HEK293 (cell line): ENCODE data around the gene CHN2.

Experiments
- CTCF ChIA-PET: fragments of 350-600 bp; formaldehyde crosslinking; extraction: SDS; loops from one replicate; lab custom pipeline; 2021; ENCODE audit warnings: antibody characterized with exemption; lab: Yijun Ruan, JAX
- POLR2A ChIA-PET: fragments of 300-600 bp; formaldehyde crosslinking; extraction: SDS; loops from one replicate; lab custom pipeline; 2020; ENCODE audit warnings: antibody characterized with exemption, inconsistent platforms; lab: Yijun Ruan, JAX
- H3K27ac ChIP-seq: fragments of 200-500 bp; sonication (Bioruptor generic); 2 replicates; pipeline ENCODE4 v1.5.1; 2014; ENCODE audit warnings: low read depth, low read length, control low read depth, inconsistent platforms; ENCODE audit errors: extremely low read depth
- H3K36me3 ChIP-seq, 2 experiments: fragments of 200-500 bp in 1 of 2; sonication (Bioruptor generic) in 1 of 2; 1 replicate in 1 of 2; 2 replicates in 1 of 2; pipeline ENCODE4 v1.5.1; 2014 to 2017; ENCODE audit warnings: inconsistent platforms in 2 of 2, low read length in 2 of 2; ENCODE audit not compliant: control insufficient read depth in 2 of 2, insufficient read depth in 1 of 2
- H3K4me1 ChIP-seq: fragments of 200-500 bp; sonication (Bioruptor generic); 2 replicates; pipeline ENCODE4 v1.5.1; 2014; ENCODE audit warnings: mild to moderate bottlenecking, low read length, inconsistent platforms; ENCODE audit not compliant: control insufficient read depth, insufficient read depth
- H3K4me3 ChIP-seq: 2 replicates; pipeline ENCODE4 v1.5.1; 2011; ENCODE audit warnings: low read depth, mild to moderate bottlenecking, control low read depth, low read length, moderate library complexity
- H3K9me3 ChIP-seq: fragments of 200-500 bp; sonication (Bioruptor generic); 2 replicates; pipeline ENCODE4 v1.5.1; 2014; ENCODE audit warnings: low read depth, low read length, inconsistent platforms; ENCODE audit not compliant: control insufficient read depth, insufficient read depth
- BCL11B ChIP-seq: fragments of 450-650 bp; formaldehyde crosslinking; IDR thresholded peaks from 2 replicates; pipeline ENCODE4 v1.5.1; 2016; ENCODE audit warnings: low read depth, missing biosample characterization, missing genetic modification characterization
- GLIS1 ChIP-seq: fragments of 450-650 bp; formaldehyde crosslinking; IDR thresholded peaks from 2 replicates; pipeline ENCODE4 v1.5.1; 2016; ENCODE audit warnings: missing biosample characterization, missing genetic modification characterization
- KLF10 ChIP-seq: fragments of 450-650 bp; IDR thresholded peaks from 2 replicates; pipeline ENCODE4 v1.5.1; 2018; ENCODE audit warnings: missing biosample characterization, mild to moderate bottlenecking, missing genetic modification characterization
- SCRT2 ChIP-seq: fragments of 450-650 bp; formaldehyde crosslinking; IDR thresholded peaks from 2 replicates; pipeline ENCODE4 v1.5.1; 2016; ENCODE audit warnings: missing biosample characterization, missing genetic modification characterization
- TCF7L2 ChIP-seq: IDR thresholded peaks from 2 replicates; pipeline ENCODE4 v1.6.1; 2011; ENCODE audit warnings: low read depth, mild to moderate bottlenecking, inconsistent platforms, low read length, moderate library complexity, borderline replicate concordance
- YY1 ChIP-seq: fragments of 450-650 bp; formaldehyde crosslinking; IDR thresholded peaks from 2 replicates; pipeline ENCODE4 v1.5.1; 2018; ENCODE audit warnings: missing biosample characterization, missing genetic modification characterization
- ZBTB8A ChIP-seq: fragments of 450-650 bp; formaldehyde crosslinking; IDR thresholded peaks from 2 replicates; pipeline ENCODE4 v1.5.1; 2016; ENCODE audit warnings: missing biosample characterization, missing genetic modification characterization
- ZFP3 ChIP-seq: fragments of 450-650 bp; formaldehyde crosslinking; IDR thresholded peaks from 2 replicates; pipeline ENCODE4 v1.5.1; 2016; ENCODE audit warnings: low read depth, missing biosample characterization, missing genetic modification characterization
- ZNF169 ChIP-seq: fragments of 450-650 bp; formaldehyde crosslinking; IDR thresholded peaks from 2 replicates; pipeline ENCODE4 v1.5.1; 2016; ENCODE audit warnings: missing biosample characterization, missing genetic modification characterization
- ZNF416 ChIP-seq: fragments of 450-650 bp; formaldehyde crosslinking; IDR thresholded peaks from 2 replicates; pipeline ENCODE4 v1.5.1; 2016; ENCODE audit warnings: missing biosample characterization, missing genetic modification characterization
- ZNF473 ChIP-seq: fragments of 450-650 bp; formaldehyde crosslinking; IDR thresholded peaks from 2 replicates; pipeline ENCODE4 v1.5.1; 2017; ENCODE audit warnings: missing biosample characterization, missing genetic modification characterization
- ZNF561 ChIP-seq: fragments of 450-650 bp; IDR thresholded peaks from 2 replicates; pipeline ENCODE4 v1.5.1; 2018; ENCODE audit warnings: missing biosample characterization, missing genetic modification characterization, borderline replicate concordance
- ZNF623 ChIP-seq: fragments of 450-650 bp; formaldehyde crosslinking; IDR thresholded peaks from 2 replicates; pipeline ENCODE4 v1.5.1; 2016; ENCODE audit warnings: missing biosample characterization, missing genetic modification characterization
- ZNF664 ChIP-seq: fragments of 450-650 bp; formaldehyde crosslinking; IDR thresholded peaks from 2 replicates; pipeline ENCODE4 v1.5.1; 2016; ENCODE audit warnings: missing biosample characterization, missing genetic modification characterization
- ZNF670 ChIP-seq: fragments of 450-650 bp; formaldehyde crosslinking; IDR thresholded peaks from 2 replicates; pipeline ENCODE4 v1.5.1; 2016; ENCODE audit warnings: missing biosample characterization, missing genetic modification characterization, low read depth
- ZNF837 ChIP-seq: fragments of 450-650 bp; formaldehyde crosslinking; IDR thresholded peaks from 2 replicates; pipeline ENCODE4 v1.5.1; 2016; ENCODE audit warnings: missing biosample characterization, missing genetic modification characterization
- TF ChIP-seq, protein P1 (sequence below): sonication (generic); formaldehyde crosslinking; IDR thresholded peaks from 2 replicates; pipeline ENCODE4 v1.8.1; 2022; ENCODE audit warnings: mild to moderate bottlenecking, moderate library complexity, missing genetic modification reagents
- TF ChIP-seq, protein P2 (sequence below): fragments of 450-650 bp; formaldehyde crosslinking; IDR thresholded peaks from 2 replicates; pipeline ENCODE4 v1.5.1; 2016; ENCODE audit warnings: missing biosample characterization, missing genetic modification characterization
- TF ChIP-seq, protein P3 (sequence below): fragments of 450-650 bp; formaldehyde crosslinking; IDR thresholded peaks from 2 replicates; pipeline ENCODE4 v1.5.1; 2016; ENCODE audit warnings: missing biosample characterization, missing genetic modification characterization
- TF ChIP-seq, protein P4 (sequence below): fragments of 450-650 bp; formaldehyde crosslinking; IDR thresholded peaks from 2 replicates; pipeline ENCODE4 v1.5.1; 2017; ENCODE audit warnings: missing biosample characterization, missing genetic modification characterization
- TF ChIP-seq, protein P5 (sequence below): fragments of 450-650 bp; formaldehyde crosslinking; IDR thresholded peaks from 2 replicates; pipeline ENCODE4 v1.5.1; 2016; ENCODE audit warnings: missing biosample characterization, missing genetic modification characterization

CHN2 gene

DNA sequence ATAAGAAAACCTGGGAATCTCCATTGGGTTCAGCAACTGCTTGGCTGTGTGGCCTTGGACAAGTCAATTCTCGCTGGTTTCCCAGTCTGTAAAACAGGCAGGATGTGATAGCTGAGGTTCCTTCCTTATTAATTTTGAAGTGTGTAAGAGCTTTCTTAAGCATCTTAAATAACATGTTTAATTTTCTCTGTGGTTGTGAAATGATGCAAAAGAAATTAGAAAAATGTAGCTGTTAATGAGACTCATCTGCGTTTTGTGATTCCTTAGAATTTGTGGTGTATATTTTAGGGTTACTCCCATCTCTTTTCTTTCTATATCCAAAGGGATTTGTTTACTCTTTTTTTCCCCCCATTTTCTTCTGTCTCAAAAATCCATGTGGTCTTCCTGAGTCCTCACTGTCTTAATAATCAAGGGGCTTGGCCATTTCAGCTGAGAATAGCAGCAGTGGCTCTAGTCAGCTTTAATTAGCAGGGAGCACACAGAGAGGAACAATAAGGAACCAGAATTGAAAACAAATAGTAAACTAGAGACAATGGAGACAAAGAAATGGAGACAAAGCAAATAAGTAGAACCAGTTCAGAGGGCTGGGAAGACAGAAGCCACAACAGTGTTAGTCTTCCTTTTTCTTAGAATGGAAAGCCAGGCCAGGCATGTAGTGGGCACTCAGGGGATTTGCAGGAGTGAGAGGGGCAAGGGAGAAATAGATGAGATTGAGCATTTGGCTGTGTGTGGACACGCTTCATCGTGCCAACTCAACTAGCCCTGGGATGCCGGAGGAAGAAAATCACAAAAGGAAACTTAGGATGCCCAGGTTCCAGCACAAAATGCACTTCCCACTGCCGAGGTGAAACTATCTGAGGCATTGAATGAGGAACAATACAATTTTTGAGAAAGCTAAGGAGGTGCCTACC, 93.9 kb downstream of the CHN2 start (continued):
- TF ChIP-seq ZNF561 (tag by site-specific recombination), result no peak
- no peak for TF ChIP-seq YY1 (tag by site-specific recombination)

DNA sequence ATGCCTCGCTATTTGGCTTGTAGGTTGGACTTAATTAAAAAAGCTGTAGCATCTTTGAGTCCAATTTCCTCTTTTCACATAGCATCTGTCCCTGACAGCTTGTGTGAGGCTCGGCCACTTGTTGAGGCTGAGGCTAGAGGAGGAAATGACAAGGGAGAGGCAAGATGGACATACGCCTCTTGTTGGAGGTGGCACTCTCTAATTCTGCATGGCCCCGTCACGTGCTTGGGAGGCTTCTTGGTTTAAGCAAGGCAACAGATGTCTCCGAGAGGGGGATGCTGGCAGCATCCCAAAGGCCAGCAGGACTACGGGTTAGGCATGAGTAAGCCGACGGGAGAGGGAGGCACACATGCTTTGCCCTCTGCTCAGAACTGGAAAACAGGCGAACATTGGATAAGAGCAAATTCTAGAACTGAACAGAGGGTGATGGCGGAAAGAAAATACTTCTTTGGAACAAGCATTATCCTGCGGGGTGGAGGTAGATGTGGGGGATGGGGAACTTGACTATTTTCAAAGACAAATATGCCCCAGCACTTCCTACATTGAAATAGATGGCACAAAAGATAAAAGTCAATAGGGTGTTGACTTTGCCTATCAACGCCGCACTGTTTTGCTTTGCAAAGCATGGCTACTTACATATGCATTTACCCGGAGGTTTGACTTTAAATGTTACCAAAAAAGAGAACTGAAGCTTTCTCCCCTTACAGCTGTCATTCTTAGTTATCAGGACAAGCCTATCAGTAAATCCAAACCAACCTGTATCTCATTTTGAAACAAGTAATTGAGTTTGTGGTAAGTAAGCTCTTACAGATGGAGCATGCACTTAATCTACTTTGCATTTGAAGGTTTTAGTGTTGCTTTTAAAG, 94.8 kb downstream of the CHN2 start:
- CTCF ChIA-PET, result interaction anchor here (1.7 kb wide), 1 partner anchor 99 kb away, joined by 6 read pairs; no protein-coding TSS in a partner anchor

DNA sequence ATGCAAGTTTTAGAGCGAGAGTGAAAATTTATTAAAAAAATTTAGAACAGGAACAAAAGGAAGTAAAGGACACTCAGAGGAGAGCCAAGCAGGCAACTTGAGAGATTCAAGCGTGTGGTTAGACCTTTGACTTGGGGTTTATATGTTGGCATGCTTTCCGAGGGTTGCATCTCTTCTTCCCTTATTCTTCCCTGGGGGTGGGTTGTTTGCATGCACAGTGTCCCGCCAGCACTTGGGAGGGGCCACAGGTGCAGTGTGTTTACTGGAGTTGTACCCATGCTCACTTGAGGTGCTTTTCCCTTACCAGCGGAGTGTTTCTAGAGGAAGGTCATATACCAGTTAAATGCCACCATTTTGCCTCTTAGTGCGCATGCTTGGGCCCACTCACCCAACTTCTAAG, 96.3 kb downstream of the CHN2 start:
- Histone ChIP-seq H3K4me3 (no peak overlapping the region), H3K9me3 (no peaks in the 10 kb centered on the region), H3K4me1 (peaks cover 2% of the 10 kb centered on the region), H3K36me3 (no peaks in the 10 kb centered on the region), H3K27ac (no peak overlapping the region)
- TF ChIP-seq, protein P1, sequence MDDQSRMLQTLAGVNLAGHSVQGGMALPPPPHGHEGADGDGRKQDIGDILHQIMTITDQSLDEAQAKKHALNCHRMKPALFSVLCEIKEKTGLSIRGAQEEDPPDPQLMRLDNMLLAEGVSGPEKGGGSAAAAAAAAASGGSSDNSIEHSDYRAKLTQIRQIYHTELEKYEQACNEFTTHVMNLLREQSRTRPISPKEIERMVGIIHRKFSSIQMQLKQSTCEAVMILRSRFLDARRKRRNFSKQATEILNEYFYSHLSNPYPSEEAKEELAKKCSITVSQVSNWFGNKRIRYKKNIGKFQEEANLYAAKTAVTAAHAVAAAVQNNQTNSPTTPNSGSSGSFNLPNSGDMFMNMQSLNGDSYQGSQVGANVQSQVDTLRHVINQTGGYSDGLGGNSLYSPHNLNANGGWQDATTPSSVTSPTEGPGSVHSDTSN (CRISPR knock-in tag), result no peak
- no peak for TF ChIP-seq GLIS1 (tag by site-specific recombination)
- no peak for TF ChIP-seq BCL11B (tag by site-specific recombination)
- no peak for TF ChIP-seq ZBTB8A (tag by site-specific recombination)
- TF ChIP-seq, protein P2, sequence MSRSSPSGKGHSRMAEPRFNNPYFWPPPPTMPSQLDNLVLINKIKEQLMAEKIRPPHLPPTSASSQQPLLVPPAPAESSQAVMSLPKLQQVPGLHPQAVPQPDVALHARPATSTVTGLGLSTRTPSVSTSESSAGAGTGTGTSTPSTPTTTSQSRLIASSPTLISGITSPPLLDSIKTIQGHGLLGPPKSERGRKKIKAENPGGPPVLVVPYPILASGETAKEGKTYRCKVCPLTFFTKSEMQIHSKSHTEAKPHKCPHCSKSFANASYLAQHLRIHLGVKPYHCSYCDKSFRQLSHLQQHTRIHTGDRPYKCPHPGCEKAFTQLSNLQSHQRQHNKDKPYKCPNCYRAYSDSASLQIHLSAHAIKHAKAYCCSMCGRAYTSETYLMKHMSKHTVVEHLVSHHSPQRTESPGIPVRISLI (tag by site-specific recombination), result no peak
- TF ChIP-seq, protein P3, sequence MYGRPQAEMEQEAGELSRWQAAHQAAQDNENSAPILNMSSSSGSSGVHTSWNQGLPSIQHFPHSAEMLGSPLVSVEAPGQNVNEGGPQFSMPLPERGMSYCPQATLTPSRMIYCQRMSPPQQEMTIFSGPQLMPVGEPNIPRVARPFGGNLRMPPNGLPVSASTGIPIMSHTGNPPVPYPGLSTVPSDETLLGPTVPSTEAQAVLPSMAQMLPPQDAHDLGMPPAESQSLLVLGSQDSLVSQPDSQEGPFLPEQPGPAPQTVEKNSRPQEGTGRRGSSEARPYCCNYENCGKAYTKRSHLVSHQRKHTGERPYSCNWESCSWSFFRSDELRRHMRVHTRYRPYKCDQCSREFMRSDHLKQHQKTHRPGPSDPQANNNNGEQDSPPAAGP (tag by site-specific recombination), result no peak
- no peak for TF ChIP-seq ZNF623 (tag by site-specific recombination)
- TF ChIP-seq KLF10 (tag by site-specific recombination), result no peak
- TF ChIP-seq, protein P4, sequence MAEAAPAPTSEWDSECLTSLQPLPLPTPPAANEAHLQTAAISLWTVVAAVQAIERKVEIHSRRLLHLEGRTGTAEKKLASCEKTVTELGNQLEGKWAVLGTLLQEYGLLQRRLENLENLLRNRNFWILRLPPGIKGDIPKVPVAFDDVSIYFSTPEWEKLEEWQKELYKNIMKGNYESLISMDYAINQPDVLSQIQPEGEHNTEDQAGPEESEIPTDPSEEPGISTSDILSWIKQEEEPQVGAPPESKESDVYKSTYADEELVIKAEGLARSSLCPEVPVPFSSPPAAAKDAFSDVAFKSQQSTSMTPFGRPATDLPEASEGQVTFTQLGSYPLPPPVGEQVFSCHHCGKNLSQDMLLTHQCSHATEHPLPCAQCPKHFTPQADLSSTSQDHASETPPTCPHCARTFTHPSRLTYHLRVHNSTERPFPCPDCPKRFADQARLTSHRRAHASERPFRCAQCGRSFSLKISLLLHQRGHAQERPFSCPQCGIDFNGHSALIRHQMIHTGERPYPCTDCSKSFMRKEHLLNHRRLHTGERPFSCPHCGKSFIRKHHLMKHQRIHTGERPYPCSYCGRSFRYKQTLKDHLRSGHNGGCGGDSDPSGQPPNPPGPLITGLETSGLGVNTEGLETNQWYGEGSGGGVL (tag by site-specific recombination), result no peak
- TF ChIP-seq, protein P5, sequence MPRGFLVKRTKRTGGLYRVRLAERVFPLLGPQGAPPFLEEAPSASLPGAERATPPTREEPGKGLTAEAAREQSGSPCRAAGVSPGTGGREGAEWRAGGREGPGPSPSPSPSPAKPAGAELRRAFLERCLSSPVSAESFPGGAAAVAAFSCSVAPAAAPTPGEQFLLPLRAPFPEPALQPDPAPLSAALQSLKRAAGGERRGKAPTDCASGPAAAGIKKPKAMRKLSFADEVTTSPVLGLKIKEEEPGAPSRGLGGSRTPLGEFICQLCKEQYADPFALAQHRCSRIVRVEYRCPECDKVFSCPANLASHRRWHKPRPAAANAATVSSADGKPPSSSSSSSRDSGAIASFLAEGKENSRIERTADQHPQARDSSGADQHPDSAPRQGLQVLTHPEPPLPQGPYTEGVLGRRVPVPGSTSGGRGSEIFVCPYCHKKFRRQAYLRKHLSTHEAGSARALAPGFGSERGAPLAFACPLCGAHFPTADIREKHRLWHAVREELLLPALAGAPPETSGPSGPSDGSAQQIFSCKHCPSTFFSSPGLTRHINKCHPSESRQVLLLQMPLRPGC (tag by site-specific recombination), result no peak
- TF ChIP-seq ZNF837 (tag by site-specific recombination), result no peak
- TF ChIP-seq ZNF670 (tag by site-specific recombination), result no peak
- TF ChIP-seq ZNF169 (tag by site-specific recombination), result no peak
- no peak for TF ChIP-seq TCF7L2
- TF ChIP-seq ZNF664 (tag by site-specific recombination), result no peak
- TF ChIP-seq ZNF473 (tag by site-specific recombination), result no peak
- POLR2A ChIA-PET, result no interaction called here
- CTCF ChIA-PET, result no interaction called here

More for the DNA sequence above, 94.8 kb downstream of the CHN2 start:
- Histone ChIP-seq H3K4me3 (no peak overlapping the region), H3K27ac (no peak overlapping the region), H3K9me3 (no peaks in the 10 kb centered on the region), H3K36me3 (no peaks in the 10 kb centered on the region), H3K4me1 (peaks cover 9% of the 10 kb centered on the region)
- TF ChIP-seq ZNF416 (tag by site-specific recombination), result no peak
- TF ChIP-seq ZNF561 (tag by site-specific recombination), result no peak
- no peak for TF ChIP-seq ZFP3 (tag by site-specific recombination)
- peak; percentile 66 for TF ChIP-seq SCRT2
- POLR2A ChIA-PET, result no interaction called here
